ENCODE results near the gene TPO.

GRCh38 chr2:1480671-1481076, 67.4 kb downstream of the TPO start:
- TF ChIP-seq POLR2AphosphoS5 (IDR thresholded peaks at IDR 0.05) = no peak
- no peak for TF ChIP-seq POLR2A (IDR thresholded peaks at IDR 0.05)
- TF ChIP-seq CTCF (IDR thresholded peaks at IDR 0.05) = no peak
